NCI-H524 treated with DMSO at 0.1 percent for 48 hours (cell line): ENCODE measurements around the gene KCNQ1OT1.
A peak's percentile ranks its signal among the peaks of the same experiment; 100 is the strongest.

ENCODE experiments used
- DNase-seq: peaks from one replicate; lab custom pipeline; 2025; lab: John Stamatoyannopoulos, UW

Gene KCNQ1OT1

GRCh38 chr11:2699531-2700414 is at the start of gene KCNQ1OT1:
Gene KCNQ1OT1 (minus strand): TSS chr11:2699994.
- DNase-seq, result peak; percentile 28

DNA sequence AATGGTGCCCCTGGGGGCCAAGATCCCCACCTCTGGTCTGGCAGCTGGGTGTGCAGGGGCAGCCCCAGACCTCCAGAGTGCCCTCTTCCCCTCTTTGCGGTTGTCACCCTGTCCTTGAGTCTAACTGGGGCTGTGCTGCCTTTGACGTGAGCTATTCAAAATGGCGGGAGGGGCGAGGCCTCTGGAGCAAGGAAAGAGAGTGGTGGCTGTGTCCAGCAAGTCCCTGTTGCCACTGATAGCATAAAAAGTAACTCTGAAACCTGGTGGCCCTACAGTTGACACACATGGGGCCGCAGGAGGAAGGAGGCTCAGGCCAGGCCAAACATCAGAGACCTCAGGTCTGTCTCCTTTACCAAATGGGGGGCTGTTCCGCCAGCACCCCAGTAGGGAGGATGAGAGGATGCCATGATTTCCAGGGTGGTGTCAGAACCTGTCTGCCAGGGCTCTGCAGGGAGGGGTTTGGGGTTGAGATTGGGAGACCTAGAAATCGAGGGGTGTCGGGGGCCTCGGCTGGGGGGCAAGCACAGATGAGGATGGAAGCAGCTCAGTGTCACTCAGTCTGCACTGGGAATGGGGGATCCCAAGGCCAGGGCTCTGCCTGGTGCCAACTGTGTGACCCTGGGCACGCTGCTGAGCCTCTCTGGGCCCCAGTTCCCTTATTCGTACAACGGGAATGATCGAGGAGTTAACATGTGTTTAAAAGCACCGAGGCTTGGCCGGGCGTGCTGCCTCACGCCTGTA is 49.2 kb upstream of the KCNQ1OT1 start:
- no peak for DNase-seq

DNA sequence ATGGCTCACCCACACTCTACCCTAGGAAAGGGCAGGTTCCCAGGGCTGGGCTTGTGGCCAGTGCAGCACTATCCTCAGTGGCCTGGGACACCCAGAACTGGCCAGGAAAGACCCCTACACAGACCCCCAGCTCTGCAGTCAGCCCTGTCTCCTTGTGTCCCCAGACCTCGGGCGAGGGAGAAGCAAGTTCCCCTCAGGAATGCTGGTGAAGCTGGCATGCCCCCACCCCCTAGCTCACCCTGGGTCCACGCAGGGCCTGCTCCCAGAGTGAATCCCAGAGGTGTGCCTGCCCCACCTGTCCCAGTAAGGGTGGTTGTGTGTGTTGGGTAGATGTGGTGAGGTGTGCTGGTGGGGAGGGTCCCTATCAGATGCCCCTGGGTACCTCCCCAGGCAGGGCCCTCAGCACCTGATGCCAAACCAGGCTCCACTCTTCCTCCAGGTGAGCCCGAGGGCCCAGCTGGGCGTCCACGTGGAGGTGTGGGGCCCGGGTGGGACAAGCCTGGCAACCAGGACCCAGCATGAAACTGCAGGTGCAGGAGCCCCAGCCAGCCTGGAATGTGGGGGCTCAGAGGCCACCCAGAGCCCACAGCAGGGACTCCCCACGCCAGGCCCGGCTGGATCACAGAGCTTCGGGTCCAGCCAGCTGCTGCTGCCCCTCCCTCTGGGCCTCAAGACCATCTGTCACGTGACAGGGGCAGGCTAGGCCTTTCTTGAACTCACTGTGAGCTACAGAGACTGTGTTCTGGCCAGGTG is 48.4 kb upstream of the KCNQ1OT1 start:
- no peak for DNase-seq

GRCh38 chr11:2747248-2748027 is 47.6 kb upstream of the KCNQ1OT1 start:
- DNase-seq, result no peak

DNA sequence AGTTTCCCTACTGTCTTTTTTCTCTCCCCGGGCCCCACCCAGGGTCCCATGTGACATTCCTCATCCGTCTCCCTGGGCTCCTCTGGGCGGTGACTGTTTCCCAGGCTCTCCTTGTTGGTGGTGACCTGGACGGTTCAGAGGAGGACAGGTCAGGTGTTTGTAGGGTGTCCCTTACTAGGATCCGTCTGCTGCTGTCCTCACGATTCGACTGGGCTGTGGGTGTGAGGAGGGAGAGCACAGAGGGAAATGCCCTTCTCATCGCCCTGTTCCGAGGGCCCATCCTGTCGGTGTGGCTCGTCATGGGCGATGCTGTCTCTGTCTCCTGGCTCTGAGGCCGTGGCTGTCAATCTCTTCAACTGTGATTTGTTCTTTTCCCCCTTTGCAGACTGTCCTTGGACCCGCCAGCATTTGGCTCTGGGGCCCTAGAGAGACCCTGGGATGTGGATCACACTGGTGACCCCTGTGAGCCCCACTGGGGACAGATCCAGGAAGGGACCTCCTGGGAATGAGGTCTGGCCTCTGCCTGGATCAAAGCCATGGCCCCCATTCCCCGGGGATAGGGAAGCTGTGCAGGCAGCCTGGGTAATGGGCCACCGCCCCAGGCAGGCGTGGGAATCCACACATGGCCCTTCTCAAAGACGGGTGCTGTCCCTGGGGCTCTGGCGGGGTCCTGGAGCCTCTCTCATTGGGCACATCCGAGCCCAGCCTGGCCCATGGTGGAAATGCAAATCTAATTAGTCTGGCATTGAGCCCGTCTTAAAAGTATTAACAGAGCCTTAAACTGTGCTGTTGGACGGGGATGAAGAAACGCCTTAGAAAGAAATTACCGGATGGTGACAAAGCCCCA is 46.8 kb upstream of the KCNQ1OT1 start:
- no peak for DNase-seq

DNA sequence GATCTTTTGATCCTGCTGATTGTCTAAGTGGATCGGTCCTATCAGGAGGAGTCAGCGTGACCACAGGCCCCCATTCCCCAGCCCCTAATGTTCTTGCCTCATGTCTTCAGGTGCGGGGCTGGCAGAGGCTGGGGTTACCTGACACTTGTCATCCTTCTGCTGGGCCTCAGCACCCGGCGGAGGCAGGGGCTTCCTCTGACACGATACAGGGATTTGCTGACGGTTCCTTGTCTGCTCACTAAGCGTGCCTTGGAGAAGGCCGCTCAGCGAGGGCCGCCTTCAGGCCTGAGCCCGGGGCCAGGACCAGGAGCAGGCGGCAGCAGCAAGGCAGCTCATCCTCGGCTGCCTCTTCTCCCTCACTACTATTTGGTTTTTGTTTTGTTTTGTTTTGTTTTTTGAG is 45.7 kb upstream of the KCNQ1OT1 start:
- DNase-seq, result no peak

DNA sequence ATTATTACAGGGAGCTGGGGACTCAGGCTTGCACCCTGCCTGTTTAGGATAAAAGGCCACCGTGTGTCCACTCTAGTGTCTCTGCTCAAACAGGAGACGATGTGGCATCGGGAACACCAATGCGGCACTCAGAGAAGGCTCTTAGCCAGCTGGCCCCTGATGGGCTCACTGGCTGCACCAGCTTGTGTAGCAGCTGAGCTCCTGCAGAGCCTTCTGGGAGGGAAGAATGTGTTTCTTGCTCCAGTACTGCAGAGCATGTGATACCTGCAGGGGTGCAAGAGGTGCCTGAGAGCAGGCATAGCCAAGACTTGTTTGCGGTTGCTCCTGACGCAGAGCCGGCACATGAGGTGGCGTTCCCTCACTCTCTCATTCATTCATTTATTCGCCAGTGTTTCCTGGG is 44.4 kb upstream of the KCNQ1OT1 start:
- peak; percentile 2 for DNase-seq

GRCh38 chr11:2743427-2744110 is 43.8 kb upstream of the KCNQ1OT1 start:
- DNase-seq, result no peak

DNA sequence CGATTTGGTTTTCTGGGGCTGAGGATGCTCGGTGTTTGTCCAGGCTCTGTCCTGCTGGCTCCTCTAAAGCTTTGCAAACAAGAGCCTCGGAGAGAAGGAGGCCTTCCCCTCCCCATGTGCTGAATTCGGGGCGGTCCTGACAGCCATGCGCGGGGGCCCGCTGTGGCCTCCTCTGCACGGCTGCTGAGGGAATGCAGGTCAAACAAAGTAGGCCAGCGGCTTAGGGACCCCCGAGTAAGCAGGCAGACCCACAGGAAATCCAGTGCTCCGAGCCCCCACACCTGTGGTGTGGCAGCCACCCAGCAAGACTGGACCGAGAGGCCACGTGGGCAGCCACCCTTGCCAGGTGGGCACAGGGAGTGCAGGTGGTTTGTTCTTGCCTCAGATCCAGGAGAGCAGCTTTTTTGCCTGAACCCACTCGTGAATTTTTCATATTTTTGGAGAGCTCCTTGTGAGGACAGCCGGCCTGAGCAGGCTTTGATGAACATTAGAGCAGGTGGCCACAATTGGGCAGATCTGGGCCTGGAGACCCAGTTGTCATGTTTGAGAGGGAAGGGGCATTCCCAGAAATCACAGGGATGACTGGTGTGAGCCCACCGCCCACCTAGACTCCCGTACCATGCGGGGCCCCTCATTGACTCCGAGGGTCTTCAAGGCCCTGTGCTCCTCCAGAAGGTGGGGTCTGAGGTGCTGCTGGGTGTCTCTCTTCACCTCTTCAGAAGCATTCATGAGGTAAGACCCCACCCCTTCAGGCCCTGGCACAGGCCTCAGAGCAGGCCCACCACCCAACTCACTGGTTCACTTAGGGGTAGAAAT is 43.0 kb upstream of the KCNQ1OT1 start:
- DNase-seq, result no peak

DNA sequence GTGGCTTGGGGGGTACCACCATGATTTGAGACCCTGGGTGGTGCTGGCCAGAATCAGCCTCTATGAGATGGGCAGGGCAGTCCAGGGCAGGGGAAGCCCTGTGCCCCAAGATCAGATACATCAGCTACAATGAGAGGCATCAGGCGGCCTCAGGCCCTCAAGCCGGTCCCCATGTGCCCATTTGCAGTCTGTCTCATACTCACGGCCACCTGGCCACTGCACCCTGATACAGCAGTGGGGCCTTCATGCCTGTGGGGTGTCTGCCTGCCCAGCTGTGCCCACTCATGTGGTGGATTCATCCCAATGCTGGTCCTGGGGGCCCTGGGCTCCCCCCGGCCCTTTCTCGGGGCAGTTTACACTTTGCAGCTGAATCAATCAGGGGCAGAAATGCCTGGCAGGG is 42.4 kb upstream of the KCNQ1OT1 start:
- DNase-seq, result no peak

GRCh38 chr11:2741377-2742131 is 41.8 kb upstream of the KCNQ1OT1 start:
- DNase-seq, result no peak

GRCh38 chr11:2741006-2741376 is 41.2 kb upstream of the KCNQ1OT1 start:
- no peak for DNase-seq

GRCh38 chr11:2740275-2740940 is 40.6 kb upstream of the KCNQ1OT1 start:
- DNase-seq, result no peak

DNA sequence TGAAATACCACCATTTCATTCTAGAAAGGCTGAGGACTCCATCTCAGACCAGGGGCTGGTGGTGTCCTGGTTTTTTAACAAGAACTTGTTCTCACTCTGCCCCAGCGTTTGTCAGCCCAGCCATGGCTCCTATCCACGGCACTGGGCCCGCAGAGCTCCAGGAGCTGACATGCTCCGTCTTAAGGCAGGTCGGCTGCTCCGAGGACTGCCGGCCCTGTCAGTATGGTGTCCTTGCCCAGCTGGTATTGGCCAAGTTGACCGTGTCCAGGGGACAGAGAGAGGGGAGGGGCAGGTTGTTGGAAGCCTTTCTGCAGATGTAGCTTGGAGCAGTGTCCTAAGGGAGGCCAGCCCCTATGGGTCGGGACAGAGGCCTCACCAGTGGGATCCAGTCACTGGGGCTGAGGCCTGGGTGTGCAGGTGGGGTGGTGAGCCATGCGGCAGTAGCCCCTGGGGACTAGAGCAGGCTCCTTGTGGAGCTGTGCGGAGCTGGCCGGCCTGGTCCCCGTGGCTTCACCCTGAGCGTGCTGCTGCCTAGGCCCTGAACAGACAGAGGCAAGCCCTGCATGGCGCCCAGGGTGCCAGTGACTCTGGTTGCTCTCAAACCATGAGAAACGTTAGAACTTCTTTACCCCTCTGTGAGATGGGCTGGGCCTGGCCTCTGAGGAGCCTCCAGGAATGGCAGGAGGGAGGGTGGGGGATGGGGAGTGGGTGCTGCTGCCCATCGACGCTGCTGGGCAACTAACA is 39.9 kb upstream of the KCNQ1OT1 start:
- no peak for DNase-seq

DNA sequence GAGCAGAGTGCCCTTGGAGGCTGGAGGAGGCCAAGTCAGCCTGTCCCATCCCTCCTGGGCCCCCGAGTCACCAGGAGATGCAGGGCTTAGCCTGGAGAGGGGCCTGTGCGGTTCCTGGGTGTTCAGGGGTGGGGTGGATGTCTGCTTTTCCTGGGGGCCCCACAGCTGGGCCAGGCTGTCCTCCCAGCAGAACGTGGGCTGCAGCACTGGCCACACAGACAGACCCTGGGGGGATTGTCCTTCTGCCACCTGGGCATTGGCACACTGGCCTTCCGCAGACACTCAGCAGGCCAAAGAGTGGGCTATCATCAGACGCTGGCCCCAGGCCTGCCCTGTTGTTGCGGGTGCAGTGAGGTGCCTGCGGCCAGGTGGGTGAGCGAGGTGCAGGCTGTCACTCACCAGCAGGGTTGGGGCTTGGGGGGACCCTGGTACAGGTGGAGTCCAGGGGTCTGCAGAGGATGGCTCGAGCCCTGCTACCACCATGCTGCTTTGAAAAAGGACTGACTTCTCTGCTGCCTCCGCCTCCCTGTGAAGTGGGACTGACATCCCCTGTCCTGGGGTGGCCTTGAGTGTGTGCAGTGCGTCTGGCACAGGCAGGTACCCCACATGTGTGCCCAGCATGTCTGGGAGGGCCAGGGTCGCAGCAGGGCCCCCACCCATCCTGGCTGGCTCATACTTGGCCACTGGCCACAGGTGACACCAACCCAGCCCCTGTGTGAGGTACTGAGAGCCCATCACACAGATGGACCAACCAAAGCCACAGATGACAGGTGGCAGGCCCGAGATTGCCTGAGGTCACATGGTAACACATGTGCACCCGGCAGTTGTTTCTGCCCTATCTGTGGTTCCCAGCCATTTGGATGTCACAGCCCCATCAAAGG is 39.0 kb upstream of the KCNQ1OT1 start:
- no peak for DNase-seq

GRCh38 chr11:2737866-2738265 is 38.1 kb upstream of the KCNQ1OT1 start:
- DNase-seq, result no peak
